ENCODE measurements around the gene ASB3. TPM values are rescaled to one million over a fixed set of nuclear protein-coding genes. Genes with fewer than 3 reads are reported as not detected.

The ASB3 gene
- total RNA-seq, 1 experiment from 2014 or later = 11.9 TPM

GRCh38 chr2:53654396-53654795, 132.4 kb downstream of the ASB3 start:
- H2AFZ ChIP-seq (ENCODE audit: low read length) = no peak overlapping the region
- H3F3A ChIP-seq (ENCODE audit: low read length, unreplicated experiment) = no peaks in the 10 kb centered on the region
- H3K4me2 ChIP-seq (ENCODE audit: low read length) = no peak overlapping the region
- no peaks in the 10 kb centered on the region for H3K9me2 ChIP-seq (replicated peaks; ENCODE audit: low read length)
- H4K20me1 ChIP-seq (ENCODE audit: low read length) = no peaks in the 10 kb centered on the region
- TF ChIP-seq EZH2 (IDR thresholded peaks at IDR 0.05; ENCODE audit: low read length, unreplicated experiment) (no peak), EZH2phosphoT487 (IDR thresholded peaks at IDR 0.05; ENCODE audit: borderline replicate concordance, low read length) (no peak)
- TF ChIP-seq, protein P1, sequence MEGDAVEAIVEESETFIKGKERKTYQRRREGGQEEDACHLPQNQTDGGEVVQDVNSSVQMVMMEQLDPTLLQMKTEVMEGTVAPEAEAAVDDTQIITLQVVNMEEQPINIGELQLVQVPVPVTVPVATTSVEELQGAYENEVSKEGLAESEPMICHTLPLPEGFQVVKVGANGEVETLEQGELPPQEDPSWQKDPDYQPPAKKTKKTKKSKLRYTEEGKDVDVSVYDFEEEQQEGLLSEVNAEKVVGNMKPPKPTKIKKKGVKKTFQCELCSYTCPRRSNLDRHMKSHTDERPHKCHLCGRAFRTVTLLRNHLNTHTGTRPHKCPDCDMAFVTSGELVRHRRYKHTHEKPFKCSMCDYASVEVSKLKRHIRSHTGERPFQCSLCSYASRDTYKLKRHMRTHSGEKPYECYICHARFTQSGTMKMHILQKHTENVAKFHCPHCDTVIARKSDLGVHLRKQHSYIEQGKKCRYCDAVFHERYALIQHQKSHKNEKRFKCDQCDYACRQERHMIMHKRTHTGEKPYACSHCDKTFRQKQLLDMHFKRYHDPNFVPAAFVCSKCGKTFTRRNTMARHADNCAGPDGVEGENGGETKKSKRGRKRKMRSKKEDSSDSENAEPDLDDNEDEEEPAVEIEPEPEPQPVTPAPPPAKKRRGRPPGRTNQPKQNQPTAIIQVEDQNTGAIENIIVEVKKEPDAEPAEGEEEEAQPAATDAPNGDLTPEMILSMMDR (conservative IDR thresholded peaks at IDR 0.05; ENCODE audit: low read depth, low read length) = no peak
- DNase-seq = no peak
- ATAC-seq = no peak
- no peaks in the 10 kb centered on the region for H3K9me3 ChIP-seq (ENCODE audit: low read length)
- no peaks in the 10 kb centered on the region for H3K27me3 ChIP-seq (ENCODE audit: low read length)
- H3K9ac ChIP-seq (ENCODE audit: low read length) = no peak overlapping the region
- BruUV-seq (replicated peaks) = no TSS peak
- ChIA-PET CTCF (no interaction called here), POLR2A (ENCODE audit: unreplicated experiment) (no interaction called here)
- no peak overlapping the region for H3K27ac ChIP-seq (ENCODE audit: low read length)
- H3K79me2 ChIP-seq (ENCODE audit: low read length) = no peaks in the 10 kb centered on the region
- intact Hi-C loops (cut with micrococcal nuclease) = no loop called here
- H3K4me1 ChIP-seq (ENCODE audit: insufficient read depth, low read length) = no peaks in the 10 kb centered on the region
- no peak overlapping the region for H3K4me3 ChIP-seq (ENCODE audit: low read length)
- no peaks in the 10 kb centered on the region for H3K36me3 ChIP-seq (ENCODE audit: low read depth, low read length)

DNA sequence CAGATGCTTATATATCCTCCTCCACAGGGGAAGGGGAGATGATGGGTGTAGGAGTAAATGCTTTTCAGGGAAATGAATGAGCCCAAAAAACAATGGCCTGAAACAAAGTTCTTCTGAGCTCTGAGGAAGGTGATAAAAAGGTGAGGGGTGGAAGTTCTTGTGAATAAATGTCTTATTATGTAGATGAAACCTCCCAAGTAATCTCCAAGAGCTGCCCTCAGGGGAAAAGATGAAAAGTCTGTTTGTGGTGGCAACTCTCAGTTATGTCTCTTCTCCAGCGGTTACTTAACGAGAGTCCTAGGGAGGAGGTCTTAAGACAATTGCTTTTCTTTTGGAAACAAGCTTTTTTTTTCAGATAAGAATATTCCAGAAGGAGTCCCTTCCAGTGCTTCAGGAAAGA, 134.6 kb downstream of the ASB3 start:
- Histone ChIP-seq H3K9me2 (replicated peaks; ENCODE audit: low read length) (no peaks in the 10 kb centered on the region), H3K4me2 (ENCODE audit: low read length) (no peak overlapping the region), H3K9me3 (ENCODE audit: low read length) (no peaks in the 10 kb centered on the region), H3K9ac (ENCODE audit: low read length) (no peak overlapping the region), H3K4me1 (ENCODE audit: insufficient read depth, low read length) (no peaks in the 10 kb centered on the region), H3K4me3 (ENCODE audit: low read length) (no peak overlapping the region), H4K20me1 (ENCODE audit: low read length) (no peaks in the 10 kb centered on the region), H2AFZ (ENCODE audit: low read length) (no peak overlapping the region), H3K27me3 (ENCODE audit: low read length) (no peaks in the 10 kb centered on the region), H3K36me3 (ENCODE audit: low read depth, low read length) (no peaks in the 10 kb centered on the region), H3F3A (ENCODE audit: low read length, unreplicated experiment) (no peaks in the 10 kb centered on the region), H3K79me2 (ENCODE audit: low read length) (no peaks in the 10 kb centered on the region), H3K27ac (ENCODE audit: low read length) (no peak overlapping the region)
- ATAC-seq (no peak), DNase-seq (no peak)
- ChIA-PET POLR2A (ENCODE audit: unreplicated experiment) (no interaction called here), CTCF (no interaction called here)
- intact Hi-C loops (cut with micrococcal nuclease) = no loop called here
- TF ChIP-seq, protein P1 (conservative IDR thresholded peaks at IDR 0.05; ENCODE audit: low read depth, low read length) = no peak
- TF ChIP-seq EZH2phosphoT487 (IDR thresholded peaks at IDR 0.05; ENCODE audit: borderline replicate concordance, low read length) (no peak), EZH2 (IDR thresholded peaks at IDR 0.05; ENCODE audit: low read length, unreplicated experiment) (no peak)
- no TSS peak for BruUV-seq (replicated peaks)

GRCh38 chr2:53646788-53647187, 140.0 kb downstream of the ASB3 start:
- Histone ChIP-seq H3K4me2 (ENCODE audit: low read length) (no peak overlapping the region), H4K20me1 (ENCODE audit: low read length) (no peaks in the 10 kb centered on the region), H3K4me1 (ENCODE audit: insufficient read depth, low read length) (no peaks in the 10 kb centered on the region), H3K27me3 (ENCODE audit: low read length) (no peaks in the 10 kb centered on the region), H3K9me2 (replicated peaks; ENCODE audit: low read length) (no peaks in the 10 kb centered on the region), H3K9me3 (ENCODE audit: low read length) (no peaks in the 10 kb centered on the region), H2AFZ (ENCODE audit: low read length) (no peak overlapping the region), H3K4me3 (ENCODE audit: low read length) (no peak overlapping the region), H3K9ac (ENCODE audit: low read length) (no peak overlapping the region), H3K36me3 (ENCODE audit: low read depth, low read length) (no peaks in the 10 kb centered on the region), H3F3A (ENCODE audit: low read length, unreplicated experiment) (no peaks in the 10 kb centered on the region), H3K79me2 (ENCODE audit: low read length) (no peaks in the 10 kb centered on the region), H3K27ac (ENCODE audit: low read length) (no peak overlapping the region)
- ATAC-seq (no peak), DNase-seq (no peak)
- CTCF ChIA-PET = no interaction called here
- no TSS peak for BruUV-seq (replicated peaks)
- TF ChIP-seq EZH2phosphoT487 (IDR thresholded peaks at IDR 0.05; ENCODE audit: borderline replicate concordance, low read length) (no peak), EZH2 (IDR thresholded peaks at IDR 0.05; ENCODE audit: low read length, unreplicated experiment) (no peak)
- TF ChIP-seq, protein P1 (conservative IDR thresholded peaks at IDR 0.05; ENCODE audit: low read depth, low read length) = no peak
- intact Hi-C loops (cut with micrococcal nuclease) = no loop called here
- POLR2A ChIA-PET (ENCODE audit: unreplicated experiment) = no interaction called here

Measured in PC-3 (cell line).